Immature natural killer cell (primary cell): ENCODE results near the gene NR2E3. TPM values are rescaled to one million over a fixed set of nuclear protein-coding genes. Genes with fewer than 3 reads are reported as not detected.

Experiments used
- DNase-seq, 3 donors: peaks; one replicate each; pipeline ENCODE4 v3.0.0; 2022; ENCODE audit warnings: mixed read lengths in 1 of 3
- H3K27ac Mint-ChIP-seq, 6 donors: one replicate each; pipeline ENCODE4 v1.8.0; 2020; ENCODE audit warnings: mixed read lengths in 6 of 6, mild to moderate bottlenecking in 5 of 6, inconsistent platforms in 4 of 6, moderate library complexity in 3 of 6
- H3K27me3 Mint-ChIP-seq, 3 donors: one replicate each; pipeline ENCODE4 v1.8.0; 2020 to 2021; ENCODE audit warnings: low read depth in 3 of 3, mild to moderate bottlenecking in 3 of 3, mixed read lengths in 3 of 3, moderate library complexity in 3 of 3, inconsistent platforms in 1 of 3
- H3K36me3 Mint-ChIP-seq, 3 donors: one replicate each; pipeline ENCODE4 v1.8.0; 2020; ENCODE audit warnings: mixed read lengths in 3 of 3, inconsistent platforms in 2 of 3, mild to moderate bottlenecking in 2 of 3
- H3K4me1 Mint-ChIP-seq, 2 donors: one replicate each; pipeline ENCODE4 v1.8.0; 2020; ENCODE audit warnings: inconsistent platforms in 2 of 2, mild to moderate bottlenecking in 2 of 2, mixed read lengths in 2 of 2, moderate library complexity in 1 of 2
- H3K4me3 Mint-ChIP-seq, 5 donors: one replicate each; pipeline ENCODE4 v1.8.0; 2020; ENCODE audit warnings: mild to moderate bottlenecking in 5 of 5, mixed read lengths in 5 of 5, inconsistent platforms in 3 of 5, moderate library complexity in 3 of 5
- H3K9me3 Mint-ChIP-seq, 6 donors: one replicate each; pipeline ENCODE4 v1.8.0; 2020; ENCODE audit warnings: mild to moderate bottlenecking in 6 of 6, mixed read lengths in 6 of 6, inconsistent platforms in 4 of 6, moderate library complexity in 3 of 6
- polyA plus RNA-seq, 3 donors: library from polyadenylated mRNA; unstranded; fragments of 300-500 nt; fragmentation: Illumina TruSeq; gene quantifications; one replicate each; pipeline ENCODE4 v1.2.3, GENCODE V29; 2021

NR2E3 gene
- polyA plus RNA-seq, 3 donors from 2014 or later = not detected

- H3K36me3 Mint-ChIP-seq = no peaks in the 10 kb centered on the region
- no peak for DNase-seq
- no peaks in the 10 kb centered on the region for H3K9me3 Mint-ChIP-seq
- H3K27ac Mint-ChIP-seq = no peak overlapping the region
- no peaks in the 10 kb centered on the region for H3K4me1 Mint-ChIP-seq
- H3K4me3 Mint-ChIP-seq = no peak overlapping the region
- H3K27me3 Mint-ChIP-seq = peaks cover 3 to 9% (median 6%) of the 10 kb centered on the region in 3 donors
Measured at GRCh38 chr15:71802770-71803169, 7.6 kb upstream of the NR2E3 start.

- no peaks in the 10 kb centered on the region for H3K4me1 Mint-ChIP-seq
- H3K27ac Mint-ChIP-seq = no peak overlapping the region
- no peaks in the 10 kb centered on the region for H3K36me3 Mint-ChIP-seq
- no peak for DNase-seq
- peaks cover 3 to 8% (median 6%) of the 10 kb centered on the region in 3 donors for H3K27me3 Mint-ChIP-seq
- H3K4me3 Mint-ChIP-seq = no peak overlapping the region
- H3K9me3 Mint-ChIP-seq = no peaks in the 10 kb centered on the region
Measured at GRCh38 chr15:71804226-71804625, 6.1 kb upstream of the NR2E3 start.

DNA sequence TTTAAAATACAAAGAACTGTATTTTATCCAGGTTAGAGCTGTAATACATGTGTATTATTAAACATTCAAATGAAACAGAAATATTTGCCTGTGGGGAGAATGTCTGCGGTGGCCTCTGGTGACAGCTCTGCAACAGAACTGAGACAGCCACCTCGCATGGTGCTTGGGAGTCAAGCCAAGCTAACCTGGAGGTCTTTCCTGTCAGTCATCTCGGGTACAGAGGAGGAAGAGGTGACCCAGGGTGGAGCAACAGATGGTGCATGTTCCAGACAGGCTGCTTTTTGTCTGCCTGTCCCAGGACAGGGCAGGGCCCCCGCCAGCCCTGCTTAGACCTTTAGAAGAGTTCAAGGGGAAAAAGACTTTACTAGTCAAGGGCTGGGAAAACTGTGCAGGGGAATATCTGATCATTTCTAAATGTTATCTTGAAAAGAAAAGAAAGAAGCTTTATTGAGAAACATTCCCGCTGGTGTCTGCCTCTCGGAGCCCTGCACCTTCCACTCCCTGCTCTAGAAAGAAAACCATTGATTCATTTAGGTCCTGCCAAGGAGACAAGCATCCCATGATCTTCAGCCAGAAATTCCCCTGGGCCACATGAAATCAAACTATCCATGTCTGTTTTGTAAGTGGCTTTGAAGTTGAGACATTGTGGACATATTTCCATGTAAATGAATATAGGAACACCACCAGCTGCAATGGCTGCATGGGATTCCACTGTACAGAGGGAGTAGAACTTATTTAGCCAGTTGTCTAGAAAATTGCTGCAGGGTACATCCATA lies 5.5 kb upstream of the NR2E3 start:
- no peak overlapping the region for H3K27ac Mint-ChIP-seq
- H3K36me3 Mint-ChIP-seq = no peaks in the 10 kb centered on the region
- no peaks in the 10 kb centered on the region for H3K9me3 Mint-ChIP-seq
- peaks cover 3 to 8% (median 6%) of the 10 kb centered on the region in 3 donors for H3K27me3 Mint-ChIP-seq
- no peaks in the 10 kb centered on the region for H3K4me1 Mint-ChIP-seq
- DNase-seq = no peak
- H3K4me3 Mint-ChIP-seq = peak overlapping the region in 1 of 5 donors; percentile 36

GRCh38 chr15:71806452-71806931 lies 3.9 kb upstream of the NR2E3 start:
- Mint-ChIP-seq H3K9me3 (no peaks in the 10 kb centered on the region), H3K4me1 (no peaks in the 10 kb centered on the region), H3K27ac (no peak overlapping the region), H3K4me3 (no peak overlapping the region), H3K36me3 (no peaks in the 10 kb centered on the region), H3K27me3 (peaks cover under 1 to 4% (median 3%) of the 10 kb centered on the region in 3 donors)
- no peak for DNase-seq

DNA sequence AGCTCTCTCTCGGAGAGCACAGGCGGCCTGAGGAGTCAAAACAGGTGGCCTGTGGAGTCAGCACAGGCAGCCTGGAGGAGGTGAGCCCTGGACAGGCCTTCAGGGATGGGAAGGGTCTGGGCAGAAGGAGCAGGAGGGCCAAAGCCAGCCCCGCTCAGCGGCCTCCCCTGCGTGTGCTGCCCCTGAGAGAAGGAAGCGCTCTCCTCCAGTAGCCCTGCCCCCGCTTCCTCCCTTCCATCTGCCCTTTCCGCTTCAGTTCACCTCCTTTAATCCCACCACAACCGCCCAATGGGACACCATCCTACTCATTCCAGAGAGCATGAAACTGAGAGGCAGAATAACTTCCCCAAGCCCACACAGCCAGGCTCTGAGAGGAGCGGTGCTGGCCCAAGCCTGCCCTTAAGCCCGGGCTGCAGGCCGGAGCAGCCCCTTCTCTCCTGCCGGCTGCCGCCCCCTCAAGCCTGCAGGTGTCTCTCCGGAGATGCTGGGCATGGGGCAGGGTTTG lies 3.2 kb upstream of the NR2E3 start:
- H3K36me3 Mint-ChIP-seq = no peaks in the 10 kb centered on the region
- no peak for DNase-seq
- H3K27me3 Mint-ChIP-seq = peaks cover 0 to 4% (median 3%) of the 10 kb centered on the region in 3 donors
- H3K4me1 Mint-ChIP-seq = no peaks in the 10 kb centered on the region
- no peak overlapping the region for H3K27ac Mint-ChIP-seq
- no peaks in the 10 kb centered on the region for H3K9me3 Mint-ChIP-seq
- H3K4me3 Mint-ChIP-seq = no peak overlapping the region

DNA sequence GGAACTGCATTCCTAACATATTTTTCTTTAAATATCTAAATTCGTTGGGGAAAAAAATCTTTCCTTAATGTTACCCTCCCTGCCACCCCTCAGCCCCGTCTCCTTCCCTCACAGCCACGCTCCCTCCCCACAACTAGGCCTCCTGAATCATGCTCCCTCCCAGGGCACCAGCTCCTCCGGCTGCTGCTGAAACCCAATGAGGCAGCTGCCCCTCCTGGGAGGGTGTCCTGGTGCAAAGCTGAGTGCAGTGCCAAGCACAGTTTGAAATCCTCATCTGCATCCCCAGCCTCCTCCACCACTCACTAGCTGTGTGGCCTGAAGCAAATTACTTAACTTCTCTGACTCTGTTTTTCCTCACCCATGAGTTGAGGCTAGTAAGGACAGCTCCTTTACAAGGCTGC lies 2.7 kb upstream of the NR2E3 start:
- no peak overlapping the region for H3K4me3 Mint-ChIP-seq
- DNase-seq = no peak
- H3K36me3 Mint-ChIP-seq = no peaks in the 10 kb centered on the region
- no peaks in the 10 kb centered on the region for H3K9me3 Mint-ChIP-seq
- peaks cover 0 to 4% (median 3%) of the 10 kb centered on the region in 3 donors for H3K27me3 Mint-ChIP-seq
- no peaks in the 10 kb centered on the region for H3K4me1 Mint-ChIP-seq
- H3K27ac Mint-ChIP-seq = no peak overlapping the region

- H3K9me3 Mint-ChIP-seq = no peaks in the 10 kb centered on the region
- no peaks in the 10 kb centered on the region for H3K4me1 Mint-ChIP-seq
- H3K27me3 Mint-ChIP-seq = peaks cover 0 to 4% (median 3%) of the 10 kb centered on the region in 3 donors
- no peak overlapping the region for H3K27ac Mint-ChIP-seq
- no peak overlapping the region for H3K4me3 Mint-ChIP-seq
- H3K36me3 Mint-ChIP-seq = no peaks in the 10 kb centered on the region
- no peak for DNase-seq
Measured at GRCh38 chr15:71808311-71809020, 1.9 kb upstream of the NR2E3 start.

- H3K27ac Mint-ChIP-seq = no peak overlapping the region
- no peaks in the 10 kb centered on the region for H3K9me3 Mint-ChIP-seq
- H3K27me3 Mint-ChIP-seq = peaks cover 0 to 4% (median 3%) of the 10 kb centered on the region in 3 donors
- H3K4me3 Mint-ChIP-seq = no peak overlapping the region
- H3K36me3 Mint-ChIP-seq = no peaks in the 10 kb centered on the region
- no peaks in the 10 kb centered on the region for H3K4me1 Mint-ChIP-seq
- DNase-seq = no peak
Measured at GRCh38 chr15:71809346-71809745, 1.0 kb upstream of the NR2E3 start.

- Mint-ChIP-seq H3K27me3 (peaks cover 0 to 2% (median 0%) of the 10 kb centered on the region in 3 donors), H3K36me3 (no peaks in the 10 kb centered on the region), H3K9me3 (no peaks in the 10 kb centered on the region), H3K27ac (no peak overlapping the region), H3K4me1 (no peaks in the 10 kb centered on the region), H3K4me3 (no peak overlapping the region)
- no peak for DNase-seq
Measured at GRCh38 chr15:71811036-71811736, 832 bp downstream of the NR2E3 start.

DNA sequence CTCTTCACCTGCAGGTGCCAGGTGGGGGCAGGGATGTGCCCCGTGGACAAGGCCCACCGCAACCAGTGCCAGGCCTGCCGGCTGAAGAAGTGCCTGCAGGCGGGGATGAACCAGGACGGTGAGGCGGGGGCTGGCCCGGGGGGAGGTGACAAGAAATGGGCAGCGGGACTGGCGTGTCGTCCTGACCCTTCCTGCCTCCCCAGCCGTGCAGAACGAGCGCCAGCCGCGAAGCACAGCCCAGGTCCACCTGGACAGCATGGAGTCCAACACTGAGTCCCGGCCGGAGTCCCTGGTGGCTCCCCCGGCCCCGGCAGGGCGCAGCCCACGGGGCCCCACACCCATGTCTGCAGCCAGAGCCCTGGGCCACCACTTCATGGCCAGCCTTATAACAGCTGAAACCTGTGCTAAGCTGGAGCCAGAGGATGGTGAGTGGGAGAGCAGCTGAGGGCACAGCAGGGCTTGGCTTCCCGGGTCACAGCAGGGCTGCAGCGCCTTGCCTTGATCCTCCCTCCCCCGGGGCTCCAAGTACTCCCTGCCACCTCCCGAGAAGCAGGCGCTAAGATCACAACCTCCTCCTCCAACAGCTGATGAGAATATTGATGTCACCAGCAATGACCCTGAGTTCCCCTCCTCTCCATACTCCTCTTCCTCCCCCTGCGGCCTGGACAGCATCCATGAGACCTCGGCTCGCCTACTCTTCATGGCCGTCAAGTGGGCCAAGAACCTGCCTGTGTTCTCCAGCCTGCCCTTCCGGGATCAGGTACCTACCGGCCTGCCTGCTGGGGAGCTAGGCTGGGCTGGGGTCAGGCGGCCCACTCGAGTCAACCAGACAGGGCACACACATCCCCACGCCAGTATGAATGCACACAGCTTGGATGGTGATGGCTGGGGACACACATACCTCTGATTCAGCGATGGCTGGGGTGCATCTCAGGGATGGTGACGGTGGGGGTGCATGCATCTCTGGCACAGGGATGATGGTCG lies 1.7 kb downstream of the NR2E3 start:
- H3K9me3 Mint-ChIP-seq = no peaks in the 10 kb centered on the region
- no peak for DNase-seq
- H3K4me1 Mint-ChIP-seq = no peaks in the 10 kb centered on the region
- H3K27me3 Mint-ChIP-seq = peaks cover 0 to 2% (median 0%) of the 10 kb centered on the region in 3 donors
- no peaks in the 10 kb centered on the region for H3K36me3 Mint-ChIP-seq
- no peak overlapping the region for H3K27ac Mint-ChIP-seq
- H3K4me3 Mint-ChIP-seq = no peak overlapping the region

GRCh38 chr15:71812966-71813722 lies 2.8 kb downstream of the NR2E3 start:
- no peaks in the 10 kb centered on the region for H3K9me3 Mint-ChIP-seq

DNA sequence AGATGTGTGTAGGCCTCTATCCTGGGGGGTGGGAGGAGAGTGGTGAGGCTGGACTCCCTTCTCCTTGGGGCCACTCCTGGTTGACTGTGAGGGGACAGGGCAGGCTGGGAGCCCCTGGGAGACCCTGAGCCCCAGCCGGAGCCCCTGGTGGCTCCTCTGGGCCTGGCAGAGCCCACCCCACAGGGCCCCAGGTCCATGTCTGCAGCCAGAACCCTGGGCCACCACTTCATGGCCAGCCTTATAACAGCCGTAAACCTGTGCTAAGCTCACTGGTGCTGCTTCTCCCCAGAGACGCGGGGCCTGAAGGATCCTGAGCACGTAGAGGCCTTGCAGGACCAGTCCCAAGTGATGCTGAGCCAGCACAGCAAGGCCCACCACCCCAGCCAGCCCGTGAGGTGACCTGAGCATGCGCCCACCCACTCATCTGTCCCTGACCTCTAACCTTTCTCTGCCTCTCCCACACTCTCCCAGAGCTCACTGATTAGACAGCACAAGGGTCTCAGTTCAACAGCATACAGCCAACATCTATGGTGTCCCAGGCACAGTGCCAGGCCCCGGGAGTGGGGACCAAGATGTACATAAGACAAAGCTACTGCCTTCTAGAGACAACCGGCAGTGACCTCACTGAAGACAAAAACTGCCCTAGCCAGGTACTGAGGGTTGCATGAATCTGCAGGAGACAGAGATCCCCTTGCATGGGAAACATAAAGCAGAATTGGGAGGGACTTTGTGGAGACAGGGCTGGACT lies 3.5 kb downstream of the NR2E3 start:
- Mint-ChIP-seq H3K4me3 (no peak overlapping the region), H3K36me3 (peaks cover 0 to 7% (median 0%) of the 10 kb centered on the region in 3 donors), H3K27ac (no peak overlapping the region), H3K4me1 (no peaks in the 10 kb centered on the region), H3K27me3 (peaks cover 0 to 5% (median 0%) of the 10 kb centered on the region in 3 donors), H3K9me3 (no peaks in the 10 kb centered on the region)
- no peak for DNase-seq

More at GRCh38 chr15:71812966-71813722, 2.8 kb downstream of the NR2E3 start:
- Mint-ChIP-seq H3K36me3 (peaks cover 0 to under 1% (median 0%) of the 10 kb centered on the region in 3 donors), H3K27ac (no peak overlapping the region), H3K4me3 (no peak overlapping the region), H3K4me1 (no peaks in the 10 kb centered on the region), H3K27me3 (peaks cover 0 to 5% (median 0%) of the 10 kb centered on the region in 3 donors)
- no peak for DNase-seq
